ENCODE results near the gene TMEM179.

DNA sequence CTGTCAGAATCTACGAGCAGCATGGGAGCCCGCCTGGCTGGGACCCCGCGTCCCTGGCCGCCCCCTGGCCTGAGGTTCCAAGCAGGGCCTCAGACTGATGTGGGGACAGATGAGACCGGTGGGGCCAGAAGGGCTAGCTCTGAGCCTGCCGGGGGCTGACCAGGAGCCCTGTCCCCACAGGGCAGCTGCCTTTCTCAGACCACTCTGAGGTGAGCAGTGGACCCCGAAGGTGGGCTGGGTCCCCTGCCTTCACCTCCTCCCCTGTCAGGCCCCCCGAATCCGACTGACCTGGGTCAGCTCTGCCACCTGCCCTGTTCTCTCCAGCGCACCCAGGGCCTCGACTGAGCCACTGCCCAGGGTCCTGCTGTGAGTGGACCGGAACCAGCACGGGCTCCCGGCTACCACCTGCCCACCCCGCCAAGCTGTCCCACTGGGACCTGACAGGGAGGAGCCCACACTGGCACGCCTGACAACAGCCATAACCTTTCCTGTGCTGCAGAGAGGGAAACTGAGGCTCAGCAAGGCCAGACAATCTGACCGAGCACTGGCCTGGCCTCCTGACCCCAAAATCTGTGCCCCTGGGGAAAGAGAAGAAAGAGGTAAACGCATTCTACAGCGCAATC is 29.7 kb upstream of the TMEM179 start:
- TF ChIP-seq POLR2A (IDR thresholded peaks at IDR 0.05), result no peak
- TF ChIP-seq, protein P1, sequence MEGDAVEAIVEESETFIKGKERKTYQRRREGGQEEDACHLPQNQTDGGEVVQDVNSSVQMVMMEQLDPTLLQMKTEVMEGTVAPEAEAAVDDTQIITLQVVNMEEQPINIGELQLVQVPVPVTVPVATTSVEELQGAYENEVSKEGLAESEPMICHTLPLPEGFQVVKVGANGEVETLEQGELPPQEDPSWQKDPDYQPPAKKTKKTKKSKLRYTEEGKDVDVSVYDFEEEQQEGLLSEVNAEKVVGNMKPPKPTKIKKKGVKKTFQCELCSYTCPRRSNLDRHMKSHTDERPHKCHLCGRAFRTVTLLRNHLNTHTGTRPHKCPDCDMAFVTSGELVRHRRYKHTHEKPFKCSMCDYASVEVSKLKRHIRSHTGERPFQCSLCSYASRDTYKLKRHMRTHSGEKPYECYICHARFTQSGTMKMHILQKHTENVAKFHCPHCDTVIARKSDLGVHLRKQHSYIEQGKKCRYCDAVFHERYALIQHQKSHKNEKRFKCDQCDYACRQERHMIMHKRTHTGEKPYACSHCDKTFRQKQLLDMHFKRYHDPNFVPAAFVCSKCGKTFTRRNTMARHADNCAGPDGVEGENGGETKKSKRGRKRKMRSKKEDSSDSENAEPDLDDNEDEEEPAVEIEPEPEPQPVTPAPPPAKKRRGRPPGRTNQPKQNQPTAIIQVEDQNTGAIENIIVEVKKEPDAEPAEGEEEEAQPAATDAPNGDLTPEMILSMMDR (IDR thresholded peaks at IDR 0.05), result no peak

Data from esophagus squamous epithelium (tissue), 4 donors.